Breast epithelium (tissue), 4 donors: ENCODE results near the gene THBS4. TPM values are rescaled to one million over a fixed set of nuclear protein-coding genes. Genes with fewer than 3 reads are reported as not detected.

ENCODE experiments used
- DNase-seq, 2 donors: peaks; one replicate each; pipeline ENCODE4 v3.0.0-alpha.2; 2019; ENCODE audit warnings: low spot score in 2 of 2
- H3K27ac ChIP-seq, 2 donors: fragments of 200-600 bp; sonication (generic) in 1 of 2; one replicate each; pipeline ENCODE4 v1.5.1; 2016 to 2019; ENCODE audit warnings: mild to moderate bottlenecking in 1 of 2
- H3K27me3 ChIP-seq, 2 donors: fragments of 200-600 bp; sonication (generic) in 1 of 2; one replicate each; pipeline versions ENCODE4 v1.5.1 to v1.6.0; 2017 to 2019; ENCODE audit warnings: control low read depth in 1 of 2, mild to moderate bottlenecking in 1 of 2
- H3K36me3 ChIP-seq: fragments of 200-600 bp; one replicate; pipeline ENCODE4 v1.5.1; 2019
- H3K4me1 ChIP-seq, 2 donors: fragments of 200-600 bp; sonication (generic); one replicate each; pipeline ENCODE4 v1.5.1; 2016 to 2019; ENCODE audit warnings: control low read depth in 1 of 2
- H3K4me3 ChIP-seq, 3 donors: fragments of 200-600 bp; sonication (generic); 1 replicate in 2 of 3; 2 replicates in 1 of 3; pipeline ENCODE4 v1.5.1; 2016 to 2019; ENCODE audit warnings: mild to moderate bottlenecking in 3 of 3, moderate library complexity in 2 of 3
- H3K9me3 ChIP-seq, 2 donors: fragments of 200-600 bp; sonication (generic) in 1 of 2; one replicate each; pipeline ENCODE4 v1.5.1; 2016 to 2019; ENCODE audit warnings: control low read depth in 1 of 2
- CTCF ChIP-seq, 3 donors: fragments of 450-650 bp; IDR thresholded peaks; one replicate each; pipeline ENCODE4 v1.5.1; 2016 to 2017; ENCODE audit warnings: antibody characterized with exemption in 3 of 3, mild to moderate bottlenecking in 3 of 3, moderate library complexity in 3 of 3
- POLR2A ChIP-seq: fragments of 450-650 bp; IDR thresholded peaks from one replicate; pipeline ENCODE4 v1.6.1; 2016; ENCODE audit warnings: antibody characterized with exemption, mild to moderate bottlenecking, moderate library complexity
- POLR2AphosphoS5 ChIP-seq, 3 donors: sonication (generic); formaldehyde crosslinking; IDR thresholded peaks; one replicate each; pipeline ENCODE4 v1.6.1; 2017; ENCODE audit warnings: antibody characterized with exemption in 3 of 3
- intact Hi-C: fragments of 100-400 bp; cut with DNase I; formaldehyde crosslinking; loops from one replicate; pipeline ENCODE4 v1.15.1; 2023; ENCODE audit warnings: low total_unique reads
- total RNA-seq, 3 donors: library from RNA; depleted of rRNA; stranded (reverse); fragments of >200 nt; gene quantifications; one replicate each; pipeline ENCODE4 v1.1.0, GENCODE V29; 2016

Gene THBS4
- total RNA-seq, 3 donors from 2014 or later: 2.0 to 6.0 (median 3.5) TPM

GRCh38 chr5:80010754-80011392, 24.3 kb upstream of the THBS4 start:
- no peaks in the 10 kb centered on the region for H3K4me1 ChIP-seq
- no peaks in the 10 kb centered on the region for H3K27me3 ChIP-seq
- DNase-seq: no peak
- H3K27ac ChIP-seq: no peak overlapping the region
- intact Hi-C loops: loop anchor here (5.0 kb wide), 1 partner anchor 1104 kb away; no protein-coding TSS in a partner anchor
- H3K9me3 ChIP-seq: no peaks in the 10 kb centered on the region
- TF ChIP-seq CTCF (IDR thresholded peaks at IDR 0.05) (no peak), POLR2AphosphoS5 (IDR thresholded peaks at IDR 0.05) (no peak), POLR2A (no peak)
- no peaks in the 10 kb centered on the region for H3K36me3 ChIP-seq
- no peak overlapping the region for H3K4me3 ChIP-seq

GRCh38 chr5:80025069-80025468, 10.1 kb upstream of the THBS4 start:
- no peaks in the 10 kb centered on the region for H3K36me3 ChIP-seq
- H3K4me3 ChIP-seq: no peak overlapping the region
- no peaks in the 10 kb centered on the region for H3K9me3 ChIP-seq
- intact Hi-C loops: no loop called here
- H3K27me3 ChIP-seq: no peaks in the 10 kb centered on the region
- no peak for TF ChIP-seq CTCF (IDR thresholded peaks at IDR 0.05)
- no peak for TF ChIP-seq POLR2A
- TF ChIP-seq POLR2AphosphoS5 (IDR thresholded peaks at IDR 0.05): no peak
- H3K27ac ChIP-seq: no peak overlapping the region
- no peaks in the 10 kb centered on the region for H3K4me1 ChIP-seq
- DNase-seq: no peak

GRCh38 chr5:80026841-80027240, 8.3 kb upstream of the THBS4 start:
- no peak for DNase-seq
- no peak for TF ChIP-seq CTCF (IDR thresholded peaks at IDR 0.05)
- TF ChIP-seq POLR2A: no peak
- TF ChIP-seq POLR2AphosphoS5 (IDR thresholded peaks at IDR 0.05): no peak
- H3K4me1 ChIP-seq: no peaks in the 10 kb centered on the region
- H3K27ac ChIP-seq: no peak overlapping the region
- no peaks in the 10 kb centered on the region for H3K36me3 ChIP-seq
- no peaks in the 10 kb centered on the region for H3K9me3 ChIP-seq
- no peak overlapping the region for H3K4me3 ChIP-seq
- intact Hi-C loops: no loop called here
- H3K27me3 ChIP-seq: no peaks in the 10 kb centered on the region

- DNase-seq: no peak
- Histone ChIP-seq H3K9me3 (no peaks in the 10 kb centered on the region), H3K4me3 (no peak overlapping the region), H3K27ac (no peak overlapping the region), H3K36me3 (no peaks in the 10 kb centered on the region), H3K27me3 (peaks cover 0 to 31% of the 10 kb centered on the region in 2 donors), H3K4me1 (peaks cover 0 to 3% of the 10 kb centered on the region in 2 donors)
- TF ChIP-seq POLR2AphosphoS5 (IDR thresholded peaks at IDR 0.05) (no peak), POLR2A (no peak), CTCF (IDR thresholded peaks at IDR 0.05) (no peak)
- intact Hi-C loops: loop anchor here (5.0 kb wide), 1 partner anchor 376 kb away; the partner anchor contains the start of gene ZFYVE16
These were observed 4.0 kb upstream of the THBS4 start for GRCh38 chr5:80031109-80031508.

- TF ChIP-seq POLR2A (no peak), POLR2AphosphoS5 (IDR thresholded peaks at IDR 0.05) (no peak), CTCF (IDR thresholded peaks at IDR 0.05) (no peak)
- no peak overlapping the region for H3K4me3 ChIP-seq
- no peak overlapping the region for H3K27ac ChIP-seq
- peaks cover 0 to 37% of the 10 kb centered on the region in 2 donors for H3K27me3 ChIP-seq
- no peaks in the 10 kb centered on the region for H3K36me3 ChIP-seq
- peaks cover 0 to 3% of the 10 kb centered on the region in 2 donors for H3K4me1 ChIP-seq
- no peak for DNase-seq
- intact Hi-C loops: loop anchor here (5.0 kb wide), 1 partner anchor 374 kb away; the partner anchor contains the start of gene ZFYVE16
- no peaks in the 10 kb centered on the region for H3K9me3 ChIP-seq
These were observed 1.6 kb upstream of the THBS4 start for GRCh38 chr5:80033513-80033912.
